Liver (tissue), 9 donors: ENCODE results near the gene MTMR2. TPM values are rescaled to one million over a fixed set of nuclear protein-coding genes. Genes with fewer than 3 reads are reported as not detected.

Experiments
- DNase-seq: peaks from one replicate; pipeline ENCODE4 v3.0.0-alpha.2; 2017; ENCODE audit warnings: low spot score
- H3K27ac ChIP-seq, 2 donors: one replicate each; pipeline ENCODE4 v1.7.0; 2013; ENCODE audit warnings: inconsistent platforms in 2 of 2, low read length in 2 of 2, control low read depth in 1 of 2, low read depth in 1 of 2, mild to moderate bottlenecking in 1 of 2
- H3K27me3 ChIP-seq, 4 donors: one replicate each; pipeline versions ENCODE4 v1.6.1 to v1.7.0; 2013; ENCODE audit warnings: low read length in 3 of 4, inconsistent platforms in 1 of 4, mild to moderate bottlenecking in 1 of 4, moderate library complexity in 1 of 4; ENCODE audit not compliant: control insufficient read depth in 4 of 4, insufficient read depth in 4 of 4
- H3K36me3 ChIP-seq, 4 donors: one replicate each; pipeline versions ENCODE4 v1.6.1 to v1.7.0; 2013; ENCODE audit warnings: low read length in 3 of 4, mild to moderate bottlenecking in 3 of 4, low read depth in 1 of 4, moderate library complexity in 1 of 4; ENCODE audit not compliant: control insufficient read depth in 4 of 4, insufficient read depth in 3 of 4
- H3K4me1 ChIP-seq, 4 donors: one replicate each; pipeline versions ENCODE4 v1.6.1 to v1.7.0; 2013; ENCODE audit warnings: low read length in 3 of 4, mild to moderate bottlenecking in 3 of 4, moderate library complexity in 1 of 4; ENCODE audit not compliant: control insufficient read depth in 4 of 4, insufficient read depth in 4 of 4
- H3K4me3 ChIP-seq, 3 donors: one replicate each; pipeline versions ENCODE4 v1.6.1 to v1.7.0; 2013; ENCODE audit warnings: low read length in 3 of 3, control low read depth in 1 of 3, low read depth in 1 of 3, mild to moderate bottlenecking in 1 of 3
- H3K9ac ChIP-seq, 2 donors: one replicate each; pipeline ENCODE4 v1.7.0; 2013; ENCODE audit warnings: low read length in 2 of 2, mild to moderate bottlenecking in 2 of 2, moderate library complexity in 2 of 2, control low read depth in 1 of 2, low read depth in 1 of 2
- H3K9me3 ChIP-seq, 4 donors: one replicate each; pipeline versions ENCODE4 v1.6.1 to v1.7.0; 2013; ENCODE audit warnings: low read length in 3 of 4; ENCODE audit not compliant: control insufficient read depth in 4 of 4
- EGR1 ChIP-seq, 2 donors: IDR thresholded peaks; 2 replicates each; pipeline ENCODE4 v1.6.1; 2016 to 2018; ENCODE audit warnings: antibody characterized with exemption in 2 of 2, low read depth in 2 of 2
- FOXA2 ChIP-seq: IDR thresholded peaks from 2 replicates; pipeline ENCODE4 v1.6.1; 2016; ENCODE audit warnings: antibody characterized with exemption
- HNF4G ChIP-seq: IDR thresholded peaks from 2 replicates; pipeline ENCODE4 v1.6.1; 2016; ENCODE audit warnings: antibody characterized with exemption
- JUND ChIP-seq, 2 donors: IDR thresholded peaks; 2 replicates each; pipeline ENCODE4 v1.6.1; 2016; ENCODE audit warnings: antibody characterized with exemption in 2 of 2
- RXRA ChIP-seq, 2 donors: IDR thresholded peaks; 2 replicates each; pipeline ENCODE4 v1.6.1; 2017 to 2018; ENCODE audit warnings: antibody characterized with exemption in 2 of 2, mild to moderate bottlenecking in 1 of 2
- SP1 ChIP-seq: IDR thresholded peaks from 2 replicates; pipeline ENCODE4 v1.6.1; 2018; ENCODE audit warnings: antibody characterized with exemption, mild to moderate bottlenecking
- TAF1 ChIP-seq: conservative IDR thresholded peaks from 2 replicates; pipeline ENCODE4 v1.6.1; 2016; ENCODE audit warnings: antibody characterized with exemption, mild to moderate bottlenecking
- YY1 ChIP-seq: IDR thresholded peaks from 2 replicates; pipeline ENCODE4 v1.6.1; 2016; ENCODE audit warnings: antibody characterized with exemption, mild to moderate bottlenecking
- WGBS: extraction: QIAGEN DNeasy Blood & Tissue Kit; methylation state at CpG from one replicate; pipeline ENCODE4 v1.1.7; 2013; 5-methylcytosine and 5-hydroxymethylcytosine counted together
- polyA plus RNA-seq, 2 donors: library from polyadenylated mRNA; stranded (reverse) in 1 of 2; unstranded in 1 of 2; fragments of 200-250 nt in 1 of 2; fragments of >200 nt in 1 of 2; fragmentation: Nextera tagmentation in 1 of 2; extraction: Ambion mirVana in 1 of 2; gene quantifications; one replicate each; pipeline versions ENCODE4 v1.2.1 to v1.2.3, GENCODE V29; 2013 to 2015
- total RNA-seq, 2 donors: library from RNA; depleted of rRNA; stranded (reverse); fragments of >200 nt; gene quantifications; one replicate each; pipeline ENCODE4 v1.2.3, GENCODE V29; 2014
- TF ChIP-seq, protein P1 (sequence below): IDR thresholded peaks from 2 replicates; pipeline ENCODE4 v1.6.1; 2016; ENCODE audit warnings: antibody characterized with exemption
- TF ChIP-seq, protein P2 (sequence below): IDR thresholded peaks from 2 replicates; pipeline ENCODE4 v1.6.1; 2016; ENCODE audit warnings: antibody characterized with exemption
- TF ChIP-seq, protein P3 (sequence below): fragments of 150-350 bp; IDR thresholded peaks from 2 replicates; pipeline ENCODE4 v1.5.1; 2017; ENCODE audit warnings: improper control_type of control experiment, low read depth, low read length; ENCODE audit not compliant: missing input control
- donor health status: healthy.
- donor health status: healthy.
- donor health status: healthy.
- donor health status: healthy.
- donor health status: healthy.

MTMR2 gene
- total and polyA plus RNA-seq, 4 donors, result 2.0 to 9.5 (median 3.1) TPM

DNA sequence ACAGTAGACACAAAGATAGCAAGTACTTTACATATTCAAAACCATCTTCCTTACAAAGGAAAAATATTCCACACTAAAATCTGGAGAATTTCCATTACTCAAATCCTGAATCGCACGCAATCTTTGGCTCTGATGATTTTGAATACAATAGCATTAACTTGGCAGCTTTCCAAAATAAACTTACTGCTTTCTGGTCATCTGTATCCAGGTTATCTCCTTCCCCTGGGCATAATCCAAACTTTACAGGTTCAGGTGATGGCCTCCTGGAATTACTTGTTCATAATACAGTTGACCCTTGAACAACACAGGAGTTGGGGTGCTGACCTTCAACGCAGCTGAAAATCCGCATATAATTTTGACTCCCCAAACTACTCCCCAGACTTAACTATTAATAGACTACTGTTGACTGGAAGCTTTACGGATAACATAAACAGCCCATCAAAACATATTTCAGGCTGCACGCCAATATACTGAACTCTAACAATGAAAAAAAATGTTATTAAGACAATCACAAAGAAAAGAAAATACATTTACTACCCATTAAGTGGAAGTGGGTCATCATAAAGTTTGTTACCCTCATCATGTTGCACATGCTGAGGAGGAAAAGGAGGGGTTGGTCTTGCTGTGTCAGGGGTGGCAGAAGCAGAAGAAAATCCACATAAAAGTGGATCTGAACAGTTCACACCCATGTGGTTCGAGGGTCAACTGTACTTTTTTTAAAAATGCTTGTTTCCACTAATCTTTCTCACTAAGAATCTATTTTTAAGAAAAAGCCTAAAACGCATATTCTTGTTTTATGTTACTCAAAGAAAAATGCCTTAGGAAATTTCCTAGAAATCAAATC lies 6.5 kb downstream of the MTMR2 start:
- Histone ChIP-seq H3K27me3 (no peaks in the 10 kb centered on the region), H3K4me1 (peaks cover 0 to 2% (median 0%) of the 10 kb centered on the region in 4 donors), H3K36me3 (no peaks in the 10 kb centered on the region), H3K9me3 (no peaks in the 10 kb centered on the region), H3K4me3 (no peak overlapping the region), H3K27ac (no peak overlapping the region), H3K9ac (no peak overlapping the region)
- TF ChIP-seq, protein P1, sequence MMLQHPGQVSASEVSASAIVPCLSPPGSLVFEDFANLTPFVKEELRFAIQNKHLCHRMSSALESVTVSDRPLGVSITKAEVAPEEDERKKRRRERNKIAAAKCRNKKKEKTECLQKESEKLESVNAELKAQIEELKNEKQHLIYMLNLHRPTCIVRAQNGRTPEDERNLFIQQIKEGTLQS, result no peak
- no peak for TF ChIP-seq FOXA2
- no peak for TF ChIP-seq RXRA (IDR thresholded peaks at IDR 0.05)
- TF ChIP-seq, protein P2, sequence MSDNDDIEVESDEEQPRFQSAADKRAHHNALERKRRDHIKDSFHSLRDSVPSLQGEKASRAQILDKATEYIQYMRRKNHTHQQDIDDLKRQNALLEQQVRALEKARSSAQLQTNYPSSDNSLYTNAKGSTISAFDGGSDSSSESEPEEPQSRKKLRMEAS, result no peak
- TF ChIP-seq EGR1 (IDR thresholded peaks at IDR 0.05; ENCODE audit: low read depth in 2 of 2), result no peak
- WGBS, result 75% methylated on average over 8 of the region's 8 CpGs
- DNase-seq, result no peak

DNA sequence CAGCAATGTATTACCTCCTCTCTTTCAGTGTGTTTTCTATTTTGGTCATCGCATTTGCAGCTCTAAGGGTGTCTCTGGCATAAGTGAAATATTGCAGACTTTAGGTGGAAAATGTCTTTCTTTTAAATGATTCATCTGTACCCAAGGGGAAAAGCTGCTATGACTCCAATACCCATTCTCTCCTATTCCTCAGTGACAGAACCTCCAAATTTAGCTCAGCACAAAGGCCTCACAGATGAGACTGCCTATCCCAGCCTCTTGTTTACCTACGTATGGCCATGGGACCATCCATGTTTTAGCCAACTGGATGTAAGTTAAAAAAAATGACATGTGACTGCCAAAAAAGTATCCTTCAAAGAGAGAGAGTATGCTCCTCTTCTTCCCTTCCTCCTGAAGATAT lies 7.9 kb downstream of the MTMR2 start:
- no peaks in the 10 kb centered on the region for H3K36me3 ChIP-seq
- WGBS, result 92% methylated on average over 2 of the region's 2 CpGs
- H3K4me3 ChIP-seq, result no peak overlapping the region
- DNase-seq, result no peak
- peaks cover 0 to 2% (median 0%) of the 10 kb centered on the region in 4 donors for H3K4me1 ChIP-seq
- H3K9me3 ChIP-seq, result no peaks in the 10 kb centered on the region
- no peak for TF ChIP-seq FOXA2
- TF ChIP-seq, protein P3, sequence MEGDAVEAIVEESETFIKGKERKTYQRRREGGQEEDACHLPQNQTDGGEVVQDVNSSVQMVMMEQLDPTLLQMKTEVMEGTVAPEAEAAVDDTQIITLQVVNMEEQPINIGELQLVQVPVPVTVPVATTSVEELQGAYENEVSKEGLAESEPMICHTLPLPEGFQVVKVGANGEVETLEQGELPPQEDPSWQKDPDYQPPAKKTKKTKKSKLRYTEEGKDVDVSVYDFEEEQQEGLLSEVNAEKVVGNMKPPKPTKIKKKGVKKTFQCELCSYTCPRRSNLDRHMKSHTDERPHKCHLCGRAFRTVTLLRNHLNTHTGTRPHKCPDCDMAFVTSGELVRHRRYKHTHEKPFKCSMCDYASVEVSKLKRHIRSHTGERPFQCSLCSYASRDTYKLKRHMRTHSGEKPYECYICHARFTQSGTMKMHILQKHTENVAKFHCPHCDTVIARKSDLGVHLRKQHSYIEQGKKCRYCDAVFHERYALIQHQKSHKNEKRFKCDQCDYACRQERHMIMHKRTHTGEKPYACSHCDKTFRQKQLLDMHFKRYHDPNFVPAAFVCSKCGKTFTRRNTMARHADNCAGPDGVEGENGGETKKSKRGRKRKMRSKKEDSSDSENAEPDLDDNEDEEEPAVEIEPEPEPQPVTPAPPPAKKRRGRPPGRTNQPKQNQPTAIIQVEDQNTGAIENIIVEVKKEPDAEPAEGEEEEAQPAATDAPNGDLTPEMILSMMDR, result no peak
- TF ChIP-seq HNF4G, result no peak
- no peak for TF ChIP-seq JUND (IDR thresholded peaks at IDR 0.05)
- TF ChIP-seq SP1, result no peak
- H3K9ac ChIP-seq, result no peak overlapping the region
- no peak overlapping the region for H3K27ac ChIP-seq
- no peaks in the 10 kb centered on the region for H3K27me3 ChIP-seq

DNA sequence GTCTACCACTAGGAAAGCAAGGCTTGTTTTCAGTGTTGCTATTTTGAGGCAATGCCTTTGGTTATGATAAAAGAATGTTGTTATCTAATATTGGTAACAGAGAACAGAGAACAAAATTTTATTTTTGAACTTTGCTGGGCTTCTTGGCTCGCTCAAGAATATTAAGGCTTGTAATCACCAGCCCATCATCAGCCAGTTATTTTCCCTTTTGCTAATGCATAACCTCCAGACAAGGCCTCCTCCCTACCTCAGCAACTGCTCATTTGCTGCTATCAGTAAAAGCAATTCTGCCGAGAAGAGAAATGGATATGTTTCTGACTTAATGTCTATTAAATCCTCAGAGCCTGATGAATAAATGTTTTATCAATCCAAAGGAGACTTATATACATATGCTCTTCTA lies 8.9 kb downstream of the MTMR2 start:
- TF ChIP-seq RXRA (IDR thresholded peaks at IDR 0.05), result no peak
- TF ChIP-seq, protein P3, result no peak
- TF ChIP-seq, protein P2, result no peak
- no peak for TF ChIP-seq JUND (IDR thresholded peaks at IDR 0.05)
- no peak for TF ChIP-seq YY1
- no peak for TF ChIP-seq TAF1
- Histone ChIP-seq H3K27ac (no peak overlapping the region), H3K9me3 (no peaks in the 10 kb centered on the region), H3K9ac (no peak overlapping the region), H3K36me3 (no peaks in the 10 kb centered on the region), H3K4me3 (no peak overlapping the region), H3K4me1 (peaks cover 0 to 2% (median 0%) of the 10 kb centered on the region in 4 donors), H3K27me3 (no peaks in the 10 kb centered on the region)
- DNase-seq, result no peak
- WGBS, result 89% methylated on average over 2 of the region's 2 CpGs
